Stimulated activated CD8-positive, alpha-beta memory T cell treated with anti-CD3 and anti-CD28 coated beads, Interleukin-4, amount 100 ng/mL, for 48 hours (primary cell): ENCODE data around the gene EIF2B1.
"Not testable (repeated sequence)": the region's sequence is repeated elsewhere in the genome, so short reads cannot be mapped to it uniquely, and the experiment has no call there.

Experiments used
- DNase-seq: peaks from one replicate; pipeline ENCODE4 v3.0.0-alpha.2; 2020

Gene EIF2B1

DNA sequence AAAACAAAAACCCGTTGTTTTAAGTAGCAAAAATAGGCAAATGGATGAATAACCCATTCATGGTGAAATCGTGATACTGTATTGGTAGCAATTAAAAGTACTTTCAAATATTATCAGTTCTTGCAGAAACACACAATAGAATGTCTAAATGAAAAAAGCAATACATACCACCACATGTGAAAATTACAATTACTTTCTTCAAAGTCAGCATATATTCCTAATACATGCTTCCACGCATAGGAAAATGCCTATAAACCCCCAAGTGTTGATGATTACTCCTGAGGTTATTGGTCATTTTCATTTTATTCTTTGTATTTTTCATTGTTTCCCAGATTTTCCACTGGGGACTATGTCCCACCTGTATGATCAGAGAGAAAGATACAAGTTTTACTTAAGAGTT, 16.3 kb downstream of the EIF2B1 start:
- no peak for DNase-seq

DNA sequence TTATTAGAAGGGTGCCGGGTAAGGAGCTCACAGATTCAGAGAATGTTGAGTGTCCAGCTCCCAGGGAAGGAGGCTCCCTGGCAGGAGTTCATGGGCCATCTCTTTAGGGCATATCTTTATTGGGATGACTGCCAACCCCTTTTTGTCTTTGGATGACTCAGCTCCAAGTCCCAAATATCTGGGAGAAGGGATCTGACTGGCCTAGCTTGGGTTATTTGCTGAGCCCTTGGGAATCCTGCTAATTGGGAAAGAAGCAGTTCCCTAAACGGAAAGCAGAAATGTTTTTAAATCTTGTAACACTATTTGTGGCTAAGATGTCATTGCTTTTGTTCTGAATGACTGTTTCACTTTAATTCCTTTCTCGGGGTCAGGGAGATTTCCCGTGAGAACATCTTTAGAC, 19.0 kb downstream of the EIF2B1 start:
- no peak for DNase-seq

DNA sequence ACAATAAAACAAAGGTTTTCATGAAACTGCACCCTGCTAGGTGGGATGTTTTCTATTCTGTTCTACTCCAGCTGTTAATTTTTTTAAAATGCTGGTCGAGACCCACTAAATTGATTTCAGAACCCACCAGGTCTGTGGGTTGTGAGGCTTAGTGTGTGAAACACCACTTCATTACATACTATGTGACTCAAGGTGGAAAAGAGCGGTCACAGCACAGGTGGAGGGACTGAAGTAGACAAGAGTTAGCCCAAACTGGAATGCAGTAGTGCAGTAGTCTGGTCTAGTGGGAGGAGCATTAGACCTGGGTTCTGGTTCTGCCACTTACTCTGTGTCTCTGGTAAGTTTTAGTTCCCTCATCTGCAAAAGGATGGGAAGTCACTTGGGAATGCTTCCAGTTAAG, 19.4 kb downstream of the EIF2B1 start:
- no peak for DNase-seq

DNA sequence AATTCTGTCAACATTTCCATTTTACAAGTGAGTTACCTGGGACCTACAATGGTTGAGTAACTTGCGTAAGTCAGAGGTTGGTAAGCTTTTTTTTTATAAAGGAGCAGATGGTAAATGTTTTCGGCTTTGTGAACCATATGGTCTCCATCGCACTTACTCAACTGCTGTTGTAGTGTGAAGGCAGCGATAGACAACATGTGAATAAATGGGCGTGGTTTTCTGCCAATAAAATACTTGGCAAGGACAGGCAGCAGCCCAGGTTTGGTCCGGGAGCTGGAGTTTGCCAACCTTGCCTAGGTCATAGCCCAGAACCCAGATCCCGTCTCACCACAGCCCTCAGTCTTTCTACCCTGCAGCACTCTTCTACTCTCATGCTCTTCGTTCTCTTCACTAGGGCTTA, 25.3 kb downstream of the EIF2B1 start:
- no peak for DNase-seq

DNA sequence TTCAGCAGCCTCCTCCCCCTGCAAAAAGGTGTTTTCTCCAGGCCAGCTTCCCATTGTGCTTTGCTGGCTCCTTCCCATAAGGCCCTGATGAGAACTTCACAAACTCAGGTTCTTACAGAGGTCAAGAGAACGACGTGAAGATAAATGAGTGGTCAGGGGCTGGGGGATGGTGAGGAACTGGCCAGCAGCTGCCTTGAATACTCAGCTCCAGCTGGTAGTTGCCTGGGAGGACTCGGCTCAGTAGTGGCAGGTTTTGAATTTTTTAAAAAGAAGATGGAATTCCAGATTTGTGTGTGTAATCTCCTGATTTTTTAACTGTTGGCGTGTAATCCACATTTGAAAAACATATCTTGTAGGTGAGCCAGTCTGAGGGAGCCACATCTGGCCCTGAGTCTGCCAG, 25.7 kb downstream of the EIF2B1 start:
- no peak for DNase-seq

DNA sequence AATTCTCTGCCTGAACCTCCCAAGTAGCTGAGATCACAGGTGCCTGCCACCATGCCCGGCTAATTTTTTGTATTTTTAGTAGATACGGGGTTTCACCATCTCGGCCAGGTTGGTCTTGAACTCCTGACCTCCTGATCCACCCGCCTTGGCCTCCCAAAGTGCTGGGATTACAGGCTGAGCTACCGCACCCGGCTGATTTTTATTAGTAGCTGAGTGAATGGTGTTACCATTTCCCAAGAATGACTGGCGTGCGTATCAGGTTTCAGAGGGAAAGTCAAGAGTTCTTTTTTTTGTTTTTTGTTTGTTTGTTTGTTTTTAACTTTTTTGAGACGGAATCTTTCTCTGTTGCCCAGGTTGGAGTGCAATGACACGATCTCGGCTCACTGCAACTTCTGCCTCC, 30.0 kb downstream of the EIF2B1 start:
- DNase-seq, result not testable (repeated sequence)

DNA sequence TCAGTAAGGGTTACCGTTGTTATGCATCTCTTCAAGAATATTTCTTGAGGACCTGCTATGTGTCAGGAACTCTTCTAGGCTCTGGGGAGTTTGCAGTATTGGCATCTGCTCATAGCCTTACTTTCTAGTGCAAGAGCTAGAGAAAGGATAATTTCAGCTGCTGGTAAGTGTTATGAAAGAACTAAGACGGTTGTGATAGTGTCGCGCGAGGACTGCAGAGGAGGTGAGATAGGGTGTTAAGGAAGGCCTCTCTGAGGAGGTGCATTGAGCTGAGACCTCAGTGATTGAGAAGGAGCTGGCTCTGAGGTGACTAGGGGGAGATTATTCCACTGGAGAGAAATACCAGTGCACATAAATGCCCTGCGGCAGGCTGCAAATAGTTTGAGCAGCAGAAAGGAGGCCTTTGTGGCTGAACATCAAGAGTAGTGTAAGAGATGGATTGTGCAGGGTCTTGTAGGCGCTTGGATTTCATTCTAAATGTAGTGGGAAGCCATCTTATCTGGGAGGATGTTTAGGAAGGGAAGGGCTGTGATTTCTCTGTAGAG, 30.8 kb downstream of the EIF2B1 start:
- no peak for DNase-seq

DNA sequence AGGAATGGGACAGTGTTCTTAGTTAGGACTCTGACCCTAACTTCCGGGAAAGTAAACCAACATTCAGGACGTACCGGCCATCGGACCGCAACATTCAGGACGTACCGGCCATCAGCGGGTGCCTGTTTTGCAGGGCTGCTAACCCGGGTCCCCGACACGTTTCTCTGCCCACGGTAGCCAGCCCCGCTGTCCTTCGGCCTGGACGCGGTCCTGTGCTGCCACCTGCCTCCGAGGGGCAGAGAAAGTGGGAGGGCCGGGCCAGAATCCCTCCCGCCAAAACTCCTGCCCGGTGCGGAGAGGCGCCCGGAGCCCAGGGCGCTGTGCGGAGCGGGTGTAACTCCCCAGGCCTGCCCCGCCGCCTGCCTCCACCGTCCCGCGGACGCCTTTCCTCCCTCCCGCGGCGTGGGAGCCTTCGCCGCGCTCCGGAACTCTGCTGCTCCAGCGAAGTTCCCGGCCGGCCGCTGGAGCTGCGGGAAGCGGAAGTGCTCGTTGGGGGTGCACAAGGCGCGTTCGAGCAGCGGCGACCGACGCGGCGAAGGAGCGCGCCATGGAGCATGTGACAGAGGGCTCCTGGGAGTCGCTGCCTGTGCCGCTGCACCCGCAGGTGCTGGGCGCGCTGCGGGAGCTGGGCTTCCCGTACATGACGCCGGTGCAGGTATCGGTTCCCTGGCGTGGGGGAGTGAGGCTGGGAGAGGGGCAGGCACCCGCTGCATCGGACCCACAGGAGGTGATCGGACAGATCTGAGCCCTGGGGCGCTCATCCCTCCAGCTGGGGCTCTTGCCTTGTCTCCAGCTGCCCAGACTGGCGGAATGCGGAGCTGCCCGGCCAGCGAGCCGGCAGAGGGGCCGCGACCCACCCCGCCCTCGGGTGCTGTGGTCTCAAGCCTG, 31.6 kb downstream of the EIF2B1 start, which contains the start of gene DDX55:
Gene DDX55 (plus strand): TSS at position 498 of the 888 bp plus-strand sequence. CDS start 50 bp downstream, at position 548.
- DNase-seq, result peak; percentile 87

DNA sequence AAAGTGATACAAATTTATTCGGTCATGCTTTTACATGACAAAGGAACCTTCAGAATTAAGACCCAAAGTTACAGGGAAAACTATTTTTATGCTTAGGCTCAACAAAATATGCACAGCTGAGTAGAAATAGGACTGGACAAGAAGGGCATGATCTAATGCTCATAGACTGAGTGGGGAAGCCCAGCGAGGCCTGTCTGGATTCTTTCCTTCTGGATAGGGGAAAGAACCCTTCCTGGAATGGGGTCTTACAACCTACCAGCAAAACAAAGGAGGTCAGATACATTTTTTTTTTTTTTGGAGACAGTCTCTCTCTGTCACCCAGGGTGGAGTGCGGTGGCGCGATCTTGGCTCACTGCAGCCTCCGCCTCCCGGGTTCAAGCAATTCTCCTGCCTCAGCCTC, 33.8 kb downstream of the EIF2B1 start:
- no peak for DNase-seq

DNA sequence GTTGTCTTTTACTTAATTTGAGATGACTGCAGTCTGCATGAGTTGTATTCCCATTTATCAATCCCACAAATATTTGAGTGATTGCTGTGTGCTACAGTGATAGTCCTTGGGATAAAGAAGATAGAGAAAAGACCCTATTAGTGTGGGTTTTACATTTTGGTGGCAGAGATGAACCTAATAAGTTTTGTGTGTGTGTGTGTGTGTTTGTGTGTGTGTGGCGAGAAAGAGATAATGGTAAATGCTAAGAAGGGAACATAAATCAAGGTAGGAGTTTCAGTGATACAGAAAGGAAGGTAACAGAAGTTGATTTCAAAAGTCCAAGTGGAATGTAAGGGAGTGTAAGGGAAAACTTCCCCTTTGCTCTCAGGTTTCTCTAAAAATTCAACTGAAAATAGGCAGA, 34.2 kb downstream of the EIF2B1 start:
- DNase-seq, result no peak

DNA sequence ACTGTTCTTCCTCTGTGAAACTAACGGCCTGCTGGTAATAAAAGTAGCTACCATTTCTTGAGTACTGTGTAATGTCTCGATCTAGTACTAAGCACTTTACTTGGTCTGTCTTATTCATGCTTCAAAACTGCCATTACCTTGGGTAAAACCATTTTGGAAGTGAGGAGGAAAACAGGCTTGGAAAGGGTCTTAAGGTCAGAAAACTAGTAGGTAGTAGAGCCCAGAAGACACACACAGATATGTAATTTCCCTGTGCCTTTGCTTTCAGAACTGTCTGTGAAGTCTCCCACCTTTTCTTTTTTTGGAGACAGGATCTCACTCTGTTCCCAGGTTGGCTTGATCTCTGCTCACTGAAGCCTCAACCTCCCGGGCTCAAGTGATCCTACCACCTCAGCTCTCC, 35.0 kb downstream of the EIF2B1 start:
- DNase-seq, result no peak

DNA sequence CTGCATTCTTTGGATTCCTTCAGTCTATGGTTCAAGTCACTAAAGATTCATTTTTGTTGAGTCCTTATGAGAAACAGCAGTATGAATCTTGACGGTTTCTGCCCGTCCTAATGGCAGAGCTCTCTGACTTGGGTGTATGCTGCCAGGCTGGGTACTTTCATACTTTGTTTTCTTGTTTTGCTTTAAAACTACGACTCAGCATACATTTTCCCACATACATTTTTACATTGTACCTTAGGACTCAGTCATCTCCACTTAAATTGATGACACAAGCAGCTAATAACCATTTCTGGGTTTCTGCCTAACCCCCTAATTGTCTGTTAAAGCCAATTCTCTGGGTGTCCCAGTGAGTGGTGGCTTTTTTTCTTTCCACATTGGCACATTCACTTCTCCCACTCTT, 36.4 kb downstream of the EIF2B1 start:
- no peak for DNase-seq

DNA sequence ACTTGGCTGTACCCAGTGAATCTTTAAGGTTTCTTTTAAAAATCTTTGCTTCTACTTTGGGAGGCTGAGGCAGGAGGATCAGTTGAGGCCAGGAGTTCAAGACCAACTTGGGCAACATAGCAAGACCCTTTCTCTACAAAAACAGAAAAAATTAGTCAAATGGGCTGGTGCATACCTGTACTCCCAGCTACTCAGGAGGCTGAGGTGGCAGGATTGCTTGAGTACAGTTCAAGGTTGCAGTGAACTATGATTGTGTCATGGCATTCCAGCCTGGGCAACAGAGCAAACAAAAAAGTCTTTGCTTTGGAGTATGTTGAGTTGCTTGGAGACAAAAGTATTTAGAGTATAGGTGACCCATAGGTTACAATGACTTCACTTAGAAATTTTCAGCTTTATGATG, 37.8 kb downstream of the EIF2B1 start:
- DNase-seq, result no peak

DNA sequence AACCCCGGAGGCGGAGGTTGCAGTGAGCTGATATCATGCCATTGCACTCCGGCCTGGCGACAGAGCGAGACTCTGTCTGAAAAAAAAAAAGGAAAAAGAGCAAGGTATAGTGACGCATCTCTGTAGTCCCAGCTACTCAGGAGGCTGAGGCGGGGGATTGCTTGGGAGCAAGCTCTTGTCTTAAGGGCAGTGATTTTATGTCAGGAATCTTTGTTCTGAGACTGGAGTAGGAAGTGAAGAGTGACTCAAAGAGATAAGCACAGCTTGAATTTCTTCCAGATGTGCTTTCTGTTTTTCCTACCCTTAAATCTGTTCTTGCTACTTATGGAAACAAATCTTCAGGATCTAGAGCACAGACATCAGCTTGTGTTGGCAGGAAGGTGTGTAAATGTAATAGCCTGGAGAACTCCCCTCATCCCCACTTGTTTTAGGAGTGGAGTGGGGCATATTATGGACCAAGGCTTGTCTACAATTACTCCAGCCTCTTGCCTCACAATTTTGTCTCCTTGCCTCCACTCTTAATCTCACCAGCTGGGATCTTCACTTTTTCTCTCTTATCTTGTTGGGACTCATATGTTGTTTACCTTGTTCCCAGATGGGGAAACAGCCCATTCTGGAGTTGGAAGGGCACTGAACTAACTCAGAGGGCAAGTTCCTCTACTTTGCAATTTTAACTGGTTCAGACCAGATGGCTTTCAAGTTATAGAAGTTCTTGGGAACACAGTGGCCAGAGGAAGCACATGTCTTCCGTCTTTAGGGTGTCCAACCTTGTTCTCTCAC, 41.6 kb downstream of the EIF2B1 start:
- DNase-seq, result no peak

DNA sequence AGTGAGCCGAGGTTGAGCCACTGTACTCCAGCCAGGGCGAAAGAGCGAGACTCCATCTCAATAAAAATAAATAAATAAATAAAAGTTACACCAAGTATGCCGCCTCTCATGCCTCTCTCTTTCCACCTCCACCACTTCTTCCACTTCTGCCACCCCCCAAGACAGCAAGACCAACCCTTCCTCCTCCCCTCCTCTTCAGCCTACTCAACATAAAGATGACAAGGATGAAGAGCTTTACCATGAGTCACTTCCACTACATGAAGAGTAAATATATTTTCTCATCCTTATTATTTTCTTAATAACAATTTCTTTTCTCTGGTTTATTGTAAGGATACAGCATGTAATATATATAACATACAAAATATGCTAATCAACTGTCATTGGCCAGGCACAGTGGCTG, 52.7 kb downstream of the EIF2B1 start:
- DNase-seq, result no peak

DNA sequence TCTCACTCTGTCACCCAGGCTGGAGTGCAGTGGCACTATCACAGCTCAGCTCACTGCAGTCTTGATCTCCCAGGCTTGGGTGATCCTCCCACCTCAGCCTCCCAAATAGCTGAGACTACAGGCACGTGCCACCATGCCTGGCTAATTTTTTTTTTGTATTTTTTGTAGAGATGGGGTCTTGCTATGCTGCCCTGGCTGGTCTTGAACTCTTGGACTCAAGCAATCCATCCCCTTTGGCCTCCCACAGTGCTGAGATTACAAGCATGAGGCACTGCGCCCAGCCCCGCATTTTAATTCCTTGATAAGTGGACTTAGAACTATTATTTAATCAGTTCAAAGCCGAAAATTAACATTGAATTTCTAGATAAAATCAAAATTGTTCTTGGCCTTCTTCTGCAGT, 54.7 kb downstream of the EIF2B1 start:
- DNase-seq, result not testable (repeated sequence)

DNA sequence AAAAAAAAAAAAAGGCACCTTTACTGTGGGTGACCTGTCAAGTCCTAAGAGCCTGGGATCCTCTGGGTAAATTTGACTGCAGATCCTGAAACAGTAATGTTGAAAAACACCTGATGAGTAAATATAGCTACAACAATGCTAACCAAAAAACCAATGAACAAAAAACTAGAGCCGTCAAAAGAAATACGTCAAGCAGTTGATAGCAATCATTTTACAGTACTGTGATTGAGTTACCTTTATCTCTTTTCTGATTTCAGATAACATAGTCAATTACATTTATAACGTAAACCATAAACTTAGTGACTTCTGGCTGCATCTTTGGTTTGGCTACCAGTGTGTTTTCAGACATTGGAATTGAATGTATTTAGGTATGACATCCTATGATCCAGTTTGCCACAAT, 55.2 kb downstream of the EIF2B1 start:
- no peak for DNase-seq

DNA sequence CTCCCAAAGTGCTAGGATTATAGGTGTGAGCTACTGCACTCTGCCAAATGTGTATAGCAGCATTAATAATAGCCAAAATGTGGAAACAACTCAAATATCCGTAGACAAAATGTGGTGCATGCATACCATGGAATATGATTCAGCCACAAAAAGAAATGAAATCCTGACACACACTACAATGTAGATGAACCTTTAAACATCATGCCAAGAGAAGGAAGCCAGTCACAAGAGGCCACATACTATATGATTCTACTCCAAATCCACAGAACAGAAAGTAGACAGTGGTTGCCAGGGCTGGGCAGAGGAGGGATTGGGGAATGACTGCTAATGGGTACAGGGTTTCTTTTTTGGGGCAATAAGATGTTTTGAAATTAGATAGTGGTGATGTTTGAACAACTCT, 56.9 kb downstream of the EIF2B1 start:
- no peak for DNase-seq

DNA sequence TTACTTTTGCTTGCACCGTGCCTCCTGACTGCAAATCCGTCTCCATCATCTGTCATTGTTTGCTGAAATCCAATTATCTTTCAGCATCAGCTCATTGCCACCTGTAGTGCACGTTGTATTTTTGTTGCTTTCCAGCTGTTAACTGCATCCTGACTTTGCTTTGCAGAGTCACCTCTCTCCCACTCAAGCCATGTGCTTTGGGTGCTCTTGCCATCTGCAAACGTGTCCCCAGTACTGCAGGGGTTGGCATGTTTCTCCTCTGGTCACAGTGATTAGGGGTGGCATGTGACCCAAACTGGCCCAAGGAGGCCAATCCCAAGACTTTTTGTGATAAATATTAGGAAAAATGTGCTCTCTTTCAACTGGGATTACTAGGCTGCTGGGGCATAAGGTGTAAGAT, 59.6 kb downstream of the EIF2B1 start:
- DNase-seq, result no peak

DNA sequence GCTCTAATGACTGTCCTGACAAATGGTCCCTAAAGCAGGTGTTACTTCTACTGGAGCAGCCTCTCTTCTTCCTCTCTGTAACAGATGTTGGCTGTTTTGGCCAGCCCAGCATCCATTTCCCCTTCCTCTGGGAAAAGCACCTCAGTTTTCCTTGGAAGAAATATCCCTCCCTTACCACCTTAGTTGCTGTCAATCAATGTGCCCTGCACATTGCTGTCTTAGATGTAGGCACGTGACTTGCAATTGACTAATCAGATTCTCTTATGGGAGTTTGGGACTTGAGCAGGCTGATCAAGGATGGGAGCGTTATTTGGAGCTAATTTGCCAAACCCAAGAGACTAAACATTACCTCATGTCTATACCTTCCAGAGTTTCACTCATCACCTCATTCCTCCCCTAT, 61.1 kb downstream of the EIF2B1 start:
- no peak for DNase-seq

DNA sequence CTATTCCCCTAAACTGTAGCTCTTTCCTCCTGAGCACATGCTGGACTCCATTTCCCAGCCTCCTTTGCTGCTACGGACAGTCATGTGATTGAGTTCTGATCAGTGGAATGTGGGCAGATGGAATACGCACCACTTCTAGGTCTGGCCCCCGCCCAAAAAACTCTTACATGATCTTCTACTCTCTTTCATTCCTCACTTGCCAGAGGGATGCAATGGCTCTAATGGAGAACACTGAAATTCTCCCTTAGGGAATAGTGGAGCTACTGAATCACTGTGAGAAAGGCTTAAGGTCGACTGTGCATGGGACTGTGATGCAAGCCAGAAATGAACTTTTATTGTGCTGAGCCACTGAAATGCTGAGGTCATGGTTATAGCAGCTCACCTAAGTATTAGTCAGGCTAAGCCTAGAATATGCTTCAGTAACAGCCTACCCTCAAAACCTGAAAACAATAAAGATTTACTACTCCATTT, 62.1 kb downstream of the EIF2B1 start:
- no peak for DNase-seq
